H1 (cell line): ENCODE data around the gene ANXA5.

Experiments used
- ASH2L ChIP-seq: fragments of 200-600, 300-600 bp; sonication (generic); IDR thresholded peaks from one replicate; pipeline ENCODE4 v1.7.1; 2017; ENCODE audit warnings: low read length
- CHD2 ChIP-seq: IDR thresholded peaks from 2 replicates; pipeline ENCODE4 v1.6.1; 2012; ENCODE audit warnings: low read length, improper control_type of control experiment
- CTCF ChIP-seq, 3 experiments: IDR thresholded peaks; 1 replicate in 2 of 3; 2 replicates in 1 of 3; pipeline versions ENCODE4 v1.5.1 to v1.6.1; 2011; ENCODE audit warnings: low read length in 3 of 3, mild to moderate bottlenecking in 3 of 3, inconsistent platforms in 2 of 3, low read depth in 1 of 3, moderate library complexity in 1 of 3; ENCODE audit not compliant: insufficient read depth in 1 of 3; ENCODE audit errors: control extremely low read depth in 1 of 3
- EP300 ChIP-seq, 2 experiments: IDR thresholded peaks; 1 replicate in 1 of 2; 2 replicates in 1 of 2; pipeline ENCODE4 v1.6.1; 2011 to 2012; ENCODE audit warnings: low read depth in 2 of 2, low read length in 2 of 2, mild to moderate bottlenecking in 2 of 2, borderline replicate concordance in 1 of 2, inconsistent platforms in 1 of 2, moderate library complexity in 1 of 2
- MAFK ChIP-seq: IDR thresholded peaks from 2 replicates; pipeline ENCODE4 v1.6.1; 2012; ENCODE audit warnings: low read depth, mild to moderate bottlenecking, improper control_type of control experiment, low read length
- NRF1 ChIP-seq: IDR thresholded peaks from 2 replicates; pipeline ENCODE4 v1.6.1; 2011; ENCODE audit warnings: mild to moderate bottlenecking, low read depth, low read length, improper control_type of control experiment
- POLR2A ChIP-seq, 2 experiments: IDR thresholded peaks; 1 replicate in 1 of 2; 2 replicates in 1 of 2; pipeline ENCODE4 v1.6.1; 2011; ENCODE audit warnings: low read depth in 2 of 2, low read length in 2 of 2, mild to moderate bottlenecking in 2 of 2; ENCODE audit errors: control extremely low read depth in 1 of 2
- SIN3A ChIP-seq, 2 experiments: IDR thresholded peaks in 1 of 2; conservative IDR thresholded peaks in 1 of 2; 2 replicates each; pipeline ENCODE4 v1.6.1; 2011 to 2012; ENCODE audit warnings: low read length in 2 of 2, improper control_type of control experiment in 1 of 2, low read depth in 1 of 2, mild to moderate bottlenecking in 1 of 2
- SIRT6 ChIP-seq: IDR thresholded peaks from one replicate; pipeline ENCODE4 v1.7.1; 2012; ENCODE audit warnings: low read length, inconsistent platforms
- SP1 ChIP-seq: IDR thresholded peaks from 2 replicates; pipeline ENCODE4 v1.6.1; 2011; ENCODE audit warnings: low read depth, low read length
- SP2 ChIP-seq: IDR thresholded peaks from 2 replicates; pipeline ENCODE4 v1.6.1; 2012; ENCODE audit warnings: mild to moderate bottlenecking, low read length, inconsistent platforms
- TAF1 ChIP-seq: IDR thresholded peaks from 2 replicates; pipeline ENCODE4 v1.6.1; 2011; ENCODE audit warnings: mild to moderate bottlenecking, low read depth, low read length
- TBP ChIP-seq: IDR thresholded peaks from 2 replicates; pipeline ENCODE4 v1.6.1; 2011; ENCODE audit warnings: low read depth, low read length, improper control_type of control experiment
- TEAD4 ChIP-seq: IDR thresholded peaks from 2 replicates; pipeline ENCODE4 v1.6.1; 2012; ENCODE audit warnings: low read depth, low read length, inconsistent platforms, mixed read lengths

- TF ChIP-seq POLR2A (IDR thresholded peaks at IDR 0.05; ENCODE audit: control extremely low read depth in 1 of 2, low read depth in 2 of 2, low read length in 2 of 2) (no peak), EP300 (IDR thresholded peaks at IDR 0.05; ENCODE audit: borderline replicate concordance in 1 of 2, low read depth in 2 of 2, low read length in 2 of 2) (no peak), CTCF (IDR thresholded peaks at IDR 0.05; ENCODE audit: control extremely low read depth in 1 of 3, insufficient read depth in 1 of 3, low read depth in 1 of 3, low read length in 3 of 3) (no peak), NRF1 (no peak), SP1 (no peak), MAFK (no peak), SIN3A (conservative IDR thresholded peaks at IDR 0.05 in 1 of 2, IDR thresholded peaks at IDR 0.05 in 1 of 2; ENCODE audit: low read depth in 1 of 2, low read length in 2 of 2) (no peak), ASH2L (no peak), TAF1 (no peak), TEAD4 (no peak), SIRT6 (no peak), TBP (no peak), SP2 (no peak), CHD2 (no peak)
Observed at GRCh38 chr4:121734571-121734970, 37.8 kb upstream of the ANXA5 start.
